AG09309 (cell line): Measurements from ENCODE around the gene PACS1.

Source experiments
- DNase-seq: peaks from one replicate; pipeline ENCODE4 v3.0.0-alpha.2; 2010; ENCODE audit warnings: low read depth
- H3K4me3 ChIP-seq: 2 replicates; pipeline ENCODE4 v1.5.1; 2011; ENCODE audit warnings: mild to moderate bottlenecking, low read depth, low read length, moderate library complexity; ENCODE audit not compliant: control insufficient read depth
- TF ChIP-seq, protein P1 (sequence below): IDR thresholded peaks from 2 replicates; pipeline ENCODE4 v1.5.1; 2011; ENCODE audit warnings: mild to moderate bottlenecking, low read depth, low read length, inconsistent platforms; ENCODE audit not compliant: insufficient read depth, control insufficient read depth; ENCODE audit errors: missing control alignments

Gene PACS1

DNA sequence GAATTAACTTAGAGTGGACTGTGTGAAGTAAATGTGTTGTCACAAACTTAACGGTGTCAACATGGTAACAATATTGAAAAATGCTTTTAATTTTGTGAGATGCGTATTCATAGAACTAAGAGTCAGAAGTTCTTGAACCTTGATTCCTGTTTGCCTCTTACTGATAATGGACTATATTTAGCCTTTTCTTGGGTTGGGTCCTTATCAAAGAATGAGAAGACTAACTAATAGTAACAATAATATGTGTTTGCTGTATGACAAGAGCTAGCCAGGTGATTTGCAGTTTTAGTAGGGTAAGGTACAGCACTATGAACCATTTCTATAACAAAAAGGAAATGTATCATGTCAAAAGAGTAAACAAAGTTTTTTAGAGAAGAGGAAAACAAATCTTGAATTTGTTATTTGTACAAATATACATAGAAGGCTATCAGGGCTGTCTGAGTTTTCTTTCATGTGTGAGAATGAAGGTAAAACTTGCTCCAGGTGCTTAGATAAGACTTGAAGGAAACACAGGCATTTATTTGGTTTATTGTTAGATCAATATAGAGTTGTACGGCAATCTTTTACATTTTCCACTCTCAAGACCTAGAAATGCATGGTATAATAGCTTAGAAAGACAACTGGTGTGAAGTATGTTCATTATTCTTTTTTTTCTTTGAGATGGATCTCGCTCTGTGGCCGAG is 74.1 kb downstream of the PACS1 start:
- no peak for DNase-seq
- TF ChIP-seq, protein P1, sequence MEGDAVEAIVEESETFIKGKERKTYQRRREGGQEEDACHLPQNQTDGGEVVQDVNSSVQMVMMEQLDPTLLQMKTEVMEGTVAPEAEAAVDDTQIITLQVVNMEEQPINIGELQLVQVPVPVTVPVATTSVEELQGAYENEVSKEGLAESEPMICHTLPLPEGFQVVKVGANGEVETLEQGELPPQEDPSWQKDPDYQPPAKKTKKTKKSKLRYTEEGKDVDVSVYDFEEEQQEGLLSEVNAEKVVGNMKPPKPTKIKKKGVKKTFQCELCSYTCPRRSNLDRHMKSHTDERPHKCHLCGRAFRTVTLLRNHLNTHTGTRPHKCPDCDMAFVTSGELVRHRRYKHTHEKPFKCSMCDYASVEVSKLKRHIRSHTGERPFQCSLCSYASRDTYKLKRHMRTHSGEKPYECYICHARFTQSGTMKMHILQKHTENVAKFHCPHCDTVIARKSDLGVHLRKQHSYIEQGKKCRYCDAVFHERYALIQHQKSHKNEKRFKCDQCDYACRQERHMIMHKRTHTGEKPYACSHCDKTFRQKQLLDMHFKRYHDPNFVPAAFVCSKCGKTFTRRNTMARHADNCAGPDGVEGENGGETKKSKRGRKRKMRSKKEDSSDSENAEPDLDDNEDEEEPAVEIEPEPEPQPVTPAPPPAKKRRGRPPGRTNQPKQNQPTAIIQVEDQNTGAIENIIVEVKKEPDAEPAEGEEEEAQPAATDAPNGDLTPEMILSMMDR, result no peak
- no peak overlapping the region for H3K4me3 ChIP-seq

DNA sequence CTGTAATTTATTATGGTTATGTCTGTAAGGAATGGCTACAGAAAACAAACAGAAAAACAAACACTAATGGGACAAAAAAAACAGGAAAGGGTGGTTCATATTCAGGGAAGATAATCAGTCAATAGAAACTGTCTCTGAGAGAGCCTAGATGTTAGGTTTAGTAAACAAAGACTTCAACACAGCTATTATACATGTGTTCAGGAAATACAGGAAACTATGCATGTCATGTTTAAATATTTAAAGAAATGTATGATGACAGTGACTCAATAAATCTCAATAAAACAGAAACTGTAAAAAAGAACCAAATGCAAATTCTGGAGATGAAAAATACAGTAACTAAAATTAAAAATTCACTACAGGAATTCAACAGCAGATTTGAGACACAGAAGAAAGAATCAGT is 76.0 kb downstream of the PACS1 start:
- TF ChIP-seq, protein P1, result no peak
- no peak for DNase-seq
- H3K4me3 ChIP-seq, result no peak overlapping the region

DNA sequence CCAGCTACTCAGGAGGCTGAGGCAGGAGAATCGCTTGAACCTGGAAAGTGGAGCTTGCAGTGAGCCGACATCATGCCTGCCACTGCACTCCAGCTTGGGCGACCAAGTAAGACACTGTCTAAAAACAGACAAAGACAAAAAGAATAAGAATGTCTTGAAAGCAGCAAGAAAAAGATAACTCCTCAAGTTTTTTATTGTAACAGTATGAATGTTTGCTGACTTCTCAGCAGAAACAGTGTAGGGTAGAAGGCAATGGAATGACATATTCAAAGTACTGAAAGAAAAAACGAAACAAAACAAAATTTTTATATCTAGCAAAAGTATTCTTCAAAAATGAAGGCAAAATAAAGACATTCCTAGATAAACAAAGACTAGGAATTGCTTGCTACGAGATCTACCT is 76.9 kb downstream of the PACS1 start:
- no peak for DNase-seq
- no peak overlapping the region for H3K4me3 ChIP-seq
- TF ChIP-seq, protein P1, result no peak

DNA sequence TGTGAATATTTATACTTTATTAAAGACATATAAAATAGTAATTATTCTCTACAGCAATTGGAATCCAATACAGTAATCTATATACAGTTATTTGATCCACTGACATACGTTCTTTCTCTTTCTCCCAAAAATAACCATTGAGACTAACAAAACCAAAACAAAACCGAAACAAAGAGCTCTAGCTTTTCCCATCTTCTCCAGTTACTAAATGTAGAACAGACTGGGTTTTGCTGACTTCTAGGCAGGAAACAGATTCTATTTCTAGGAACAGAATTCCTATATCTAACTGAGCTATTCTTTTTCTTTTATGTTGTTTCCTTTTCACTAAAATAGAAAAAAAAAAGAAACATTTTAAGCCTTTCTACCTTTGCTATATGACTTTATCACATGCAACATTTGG is 80.1 kb downstream of the PACS1 start:
- no peak overlapping the region for H3K4me3 ChIP-seq
- TF ChIP-seq, protein P1, result no peak
- no peak for DNase-seq

DNA sequence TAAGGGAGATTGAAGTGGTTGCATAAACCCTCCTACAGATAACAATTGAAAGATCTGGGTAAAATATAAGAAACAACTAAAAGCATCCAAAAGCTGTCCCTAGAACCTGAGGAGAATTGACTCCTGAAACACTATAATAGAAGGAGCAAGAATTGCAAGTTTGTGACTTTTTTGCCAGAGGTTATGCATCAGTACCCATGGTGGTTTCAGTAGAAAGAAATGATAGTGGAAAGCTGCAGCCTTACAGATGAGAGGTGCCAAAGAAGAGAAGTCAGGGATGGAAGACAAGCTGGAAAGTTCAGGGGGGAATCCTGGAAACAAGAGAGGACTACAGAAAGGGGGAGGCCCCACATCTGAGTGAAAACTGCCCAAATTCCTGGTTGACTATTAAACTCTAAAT is 80.7 kb downstream of the PACS1 start:
- no peak overlapping the region for H3K4me3 ChIP-seq
- no peak for DNase-seq
- TF ChIP-seq, protein P1, result no peak

DNA sequence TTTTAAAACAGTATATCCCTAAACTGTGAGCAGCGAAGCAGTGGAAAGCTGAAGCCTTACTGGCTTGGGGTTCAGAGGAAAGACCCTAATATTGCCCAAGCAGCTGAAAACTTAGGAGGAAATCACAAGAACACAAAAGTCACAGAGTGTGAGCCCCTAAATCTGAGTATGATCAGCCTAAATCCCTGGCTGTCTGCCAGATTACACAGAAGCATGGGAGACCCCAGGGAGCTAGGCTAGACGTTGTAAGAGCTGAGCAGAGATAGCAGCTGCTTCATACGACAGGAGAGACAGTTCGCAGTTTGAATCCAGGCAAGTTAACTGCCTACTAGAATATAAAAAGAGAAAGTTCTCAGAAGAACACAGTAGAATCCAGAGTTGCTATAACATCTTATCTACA is 81.2 kb downstream of the PACS1 start:
- DNase-seq, result no peak
- no peak overlapping the region for H3K4me3 ChIP-seq
- TF ChIP-seq, protein P1, result no peak
